Right kidney (tissue), 1 donor: ENCODE measurements around the gene NOLC1.
"Not testable (repeated sequence)": the region's sequence is repeated elsewhere in the genome, so short reads cannot be mapped to it uniquely, and the experiment has no call there.

ENCODE experiments used
- DNase-seq: peaks from one replicate; pipeline ENCODE4 v3.0.0-alpha.2; 2016

Gene NOLC1

GRCh38 chr10:102152545-102152890 lies 329 bp downstream of the NOLC1 start:
- DNase-seq = no peak

- no peak for DNase-seq
These were observed 968 bp downstream of the NOLC1 start for GRCh38 chr10:102153093-102153620.

- DNase-seq = no peak
These were observed 2.4 kb downstream of the NOLC1 start for GRCh38 chr10:102154466-102155116.

- no peak for DNase-seq
These were observed 5.0 kb downstream of the NOLC1 start for GRCh38 chr10:102157224-102157623.

- DNase-seq = no peak
These were observed 6.9 kb downstream of the NOLC1 start for GRCh38 chr10:102159051-102159597.

GRCh38 chr10:102159831-102160230 lies 7.6 kb downstream of the NOLC1 start:
- DNase-seq = no peak

GRCh38 chr10:102163342-102163989 lies 11.3 kb downstream of the NOLC1 start:
- no peak for DNase-seq

GRCh38 chr10:102167861-102168260 lies 15.7 kb downstream of the NOLC1 start:
- no peak for DNase-seq

GRCh38 chr10:102170602-102171001 lies 18.4 kb downstream of the NOLC1 start:
- no peak for DNase-seq

- DNase-seq = no peak
These were observed 20.1 kb downstream of the NOLC1 start for GRCh38 chr10:102172288-102172687.

- no peak for DNase-seq
These were observed 23.2 kb downstream of the NOLC1 start for GRCh38 chr10:102175415-102175814.

GRCh38 chr10:102184606-102185005 lies 32.4 kb downstream of the NOLC1 start:
- DNase-seq = no peak

- DNase-seq = no peak
These were observed 33.1 kb downstream of the NOLC1 start for GRCh38 chr10:102185272-102185671.

GRCh38 chr10:102185811-102186527 lies 33.8 kb downstream of the NOLC1 start:
- DNase-seq = no peak

- DNase-seq = no peak
These were observed 36.2 kb downstream of the NOLC1 start for GRCh38 chr10:102188298-102188940.

GRCh38 chr10:102188941-102189898 lies 37.0 kb downstream of the NOLC1 start:
- DNase-seq = not testable (repeated sequence)

- DNase-seq = no peak
These were observed 39.8 kb downstream of the NOLC1 start for GRCh38 chr10:102191956-102192355.

GRCh38 chr10:102195296-102195870 lies 43.2 kb downstream of the NOLC1 start:
- no peak for DNase-seq

- no peak for DNase-seq
These were observed 44.7 kb downstream of the NOLC1 start for GRCh38 chr10:102196893-102197292.

GRCh38 chr10:102198027-102198426 lies 45.8 kb downstream of the NOLC1 start:
- no peak for DNase-seq
